Posterior cingulate gyrus (tissue), 11 donors: ENCODE measurements around the gene DCST1.

Source experiments
- DNase-seq, 10 donors: peaks; one replicate each; pipeline versions ENCODE4 v3.0.0 to v3.0.0-alpha.2; 2020 to 2021; ENCODE audit warnings: mixed read lengths in 3 of 10
- intact Hi-C: fragments of 100-400 bp; cut with DNase I; formaldehyde crosslinking; loops from one replicate; pipeline ENCODE4 v1.15.1; 2023

The DCST1 gene

GRCh38 chr1:155000726-155001424, 32.7 kb upstream of the DCST1 start:
- intact Hi-C loops: no loop called here
- peak; percentile 76 to 96 (median 80) for DNase-seq

- DNase-seq: no peak
Observed at GRCh38 chr1:155001425-155001674, 32.3 kb upstream of the DCST1 start.

GRCh38 chr1:155001675-155002463, 31.8 kb upstream of the DCST1 start:
- peak; percentile 100 for DNase-seq
- intact Hi-C loops: no loop called here

More at GRCh38 chr1:155001425-155001674, 32.3 kb upstream of the DCST1 start:
- intact Hi-C loops: no loop called here

- intact Hi-C loops: no loop called here
- DNase-seq: peak in 3 of 10 donors; percentile 21 to 72 (median 70)
Observed at GRCh38 chr1:155002464-155003226, 31.0 kb upstream of the DCST1 start, which contains the start of gene ZBTB7B. TSS of gene ZBTB7B (plus strand) at chr1:155002802. CDS start at chr1:155014661, 11,859 bp downstream.

- intact Hi-C loops: no loop called here
- peak in 2 of 10 donors; percentile 17 to 51 for DNase-seq
Observed at GRCh38 chr1:155003227-155003765, 30.3 kb upstream of the DCST1 start.

- intact Hi-C loops: no loop called here
- DNase-seq: peak in 8 of 10 donors; percentile 30 to 92 (median 61)
Observed at GRCh38 chr1:155003766-155004351, 29.8 kb upstream of the DCST1 start.

GRCh38 chr1:155004352-155005075, 29.1 kb upstream of the DCST1 start:
- peak in 1 of 10 donors; percentile 89 for DNase-seq
- intact Hi-C loops: loop anchor here (5.0 kb wide), 1 partner anchor 38 kb away; no protein-coding TSS in a partner anchor

GRCh38 chr1:155005076-155006011, 28.3 kb upstream of the DCST1 start:
- peak in 8 of 10 donors; percentile 50 to 95 (median 71) for DNase-seq
- intact Hi-C loops: loop anchor here (5.0 kb wide), 1 partner anchor 37 kb away; no protein-coding TSS in a partner anchor

- DNase-seq: peak in 2 of 10 donors; percentile 37 to 75
- intact Hi-C loops: loop anchor here (5.0 kb wide), 1 partner anchor 36 kb away; no protein-coding TSS in a partner anchor
Observed at GRCh38 chr1:155006601-155007101, 27.0 kb upstream of the DCST1 start.

- DNase-seq: peak in 5 of 10 donors; percentile 49 to 91 (median 60)
- intact Hi-C loops: loop anchor here (5.0 kb wide), 1 partner anchor 35 kb away; no protein-coding TSS in a partner anchor
Observed at GRCh38 chr1:155007251-155007828, 26.3 kb upstream of the DCST1 start.

- DNase-seq: peak in 1 of 10 donors; percentile 84
- intact Hi-C loops: loop anchor here (5.0 kb wide), 1 partner anchor 34 kb away; no protein-coding TSS in a partner anchor
Observed at GRCh38 chr1:155008015-155008941, 25.3 kb upstream of the DCST1 start.

GRCh38 chr1:155009221-155009711, 24.4 kb upstream of the DCST1 start:
- intact Hi-C loops: loop anchor here (5.0 kb wide), 1 partner anchor 33 kb away; no protein-coding TSS in a partner anchor

GRCh38 chr1:155009742-155010141, 23.9 kb upstream of the DCST1 start:
- intact Hi-C loops: loop anchor here (5.0 kb wide), 1 partner anchor 33 kb away; no protein-coding TSS in a partner anchor
- no peak for DNase-seq

More at GRCh38 chr1:155009221-155009711, 24.4 kb upstream of the DCST1 start:
- DNase-seq: no peak

GRCh38 chr1:155010211-155010918, 23.3 kb upstream of the DCST1 start:
- DNase-seq: no peak
- intact Hi-C loops: no loop called here

- intact Hi-C loops: no loop called here
- DNase-seq: no peak
Observed at GRCh38 chr1:155011004-155011416, 22.6 kb upstream of the DCST1 start.
